Spleen (tissue), 7 donors: ENCODE data around the gene ANKRD6.

Experiments
- CTCF ChIP-seq, 11 experiments: fragments of 200-600 bp in 7 of 11; fragments of 450-650 bp in 4 of 11; sonication (generic) in 4 of 11; IDR thresholded peaks in 8 of 11; conservative IDR thresholded peaks in 3 of 11; 1 replicate in 7 of 11; 2 replicates in 4 of 11; pipeline versions ENCODE4 v1.4.0 to v1.8.0; 2016 to 2021; ENCODE audit warnings: antibody characterized with exemption in 11 of 11, inconsistent platforms in 4 of 11, mild to moderate bottlenecking in 1 of 11
- POLR2A ChIP-seq, 3 donors: fragments of 450-650 bp; IDR thresholded peaks; one replicate each; pipeline ENCODE4 v1.5.1; 2017; ENCODE audit warnings: antibody characterized with exemption in 3 of 3, mild to moderate bottlenecking in 1 of 3
- POLR2AphosphoS5 ChIP-seq, 3 donors: sonication (generic); formaldehyde crosslinking; IDR thresholded peaks; one replicate each; pipeline ENCODE4 v1.5.1; 2017; ENCODE audit warnings: antibody characterized with exemption in 3 of 3
- donor health status: DM: no; HTN: no; CAD: no; lungs with moderate emphysema.
- donor health status: DM: no; HTN: no; CAD: no.
- donor health status: DM: no; HTN: no; CAD: no.

DNA sequence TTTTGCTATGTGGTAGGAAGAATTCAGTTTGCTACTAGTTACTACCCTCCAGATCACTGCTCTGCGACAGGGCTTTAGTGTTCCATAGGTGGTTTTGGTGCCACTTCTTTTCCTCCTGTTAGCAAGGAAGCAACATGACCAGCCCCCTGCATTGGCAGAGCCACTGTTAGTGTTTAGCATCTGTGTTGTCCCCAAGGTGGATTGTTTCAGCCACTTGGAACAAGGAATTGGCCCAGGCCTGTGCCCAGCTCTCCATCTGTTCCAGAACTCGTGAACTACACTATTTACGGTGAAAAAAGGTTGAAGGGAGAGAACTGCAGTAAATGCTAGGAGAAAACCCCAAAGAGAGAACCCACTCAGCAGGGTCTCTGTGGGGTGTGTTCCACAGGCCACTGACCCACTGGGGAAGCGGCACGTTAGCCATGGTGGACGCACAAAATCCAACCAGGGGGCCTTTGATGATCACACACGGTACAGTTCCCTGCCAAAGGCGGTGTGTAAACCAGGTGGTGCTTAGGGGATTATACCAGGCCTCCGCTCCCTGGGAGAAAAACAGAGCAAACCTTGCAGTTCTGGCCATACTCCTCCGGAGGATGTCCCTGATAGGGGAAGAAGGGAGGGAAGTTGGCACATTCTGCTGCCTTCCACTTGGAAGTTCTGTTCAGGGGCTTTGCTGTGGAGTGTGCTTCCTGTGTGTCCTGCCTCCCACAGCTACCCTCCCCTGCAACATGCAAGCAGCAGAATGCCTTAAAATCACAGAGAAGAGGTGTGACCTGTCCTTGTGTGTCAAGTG lies 133.3 kb downstream of the ANKRD6 start:
- no peak for TF ChIP-seq POLR2A (IDR thresholded peaks at IDR 0.05)
- no peak for TF ChIP-seq POLR2AphosphoS5 (IDR thresholded peaks at IDR 0.05)
- TF ChIP-seq CTCF (IDR thresholded peaks at IDR 0.05 in 8 of 11, conservative IDR thresholded peaks at IDR 0.05 in 3 of 11), result no peak
